GM18498 (cell line): ENCODE results near the gene ZNF814.
"Not testable (repeated sequence)": the region's sequence is repeated elsewhere in the genome, so short reads cannot be mapped to it uniquely, and the experiment has no call there.

Source experiments
- ATAC-seq: cut with Tn5 transposase; IDR thresholded peaks from one replicate; pipeline ENCODE4 v1.9.1; 2021; ENCODE audit warnings: mild to moderate bottlenecking, moderate library complexity; ENCODE audit not compliant: unreplicated experiment

The ZNF814 gene

GRCh38 chr19:57867868-57868492, 20.9 kb downstream of the ZNF814 start:
- ATAC-seq: no peak

- ATAC-seq: not testable (repeated sequence)
Observed at GRCh38 chr19:57862351-57862750, 26.5 kb downstream of the ZNF814 start.

- not testable (repeated sequence) for ATAC-seq
Observed at GRCh38 chr19:57854117-57854516, 34.7 kb downstream of the ZNF814 start.

GRCh38 chr19:57851812-57852603, 36.8 kb downstream of the ZNF814 start:
- not testable (repeated sequence) for ATAC-seq

- no peak for ATAC-seq
Observed at GRCh38 chr19:57850553-57851017, 38.3 kb downstream of the ZNF814 start.

GRCh38 chr19:57849666-57850473, 39.0 kb downstream of the ZNF814 start, which contains the start of gene ZNF587:
Gene ZNF587, plus strand, starts transcription at chr19:57849859. Its CDS starts 180 bp downstream, at chr19:57850039.
- ATAC-seq: peak; percentile 97

- ATAC-seq: peak; percentile 30
Observed at GRCh38 chr19:57849162-57849665, 39.6 kb downstream of the ZNF814 start.

- not testable (repeated sequence) for ATAC-seq
Observed at GRCh38 chr19:57847164-57847563, 41.7 kb downstream of the ZNF814 start.

- no peak for ATAC-seq
Observed at GRCh38 chr19:57841122-57841763, 47.6 kb downstream of the ZNF814 start.

- ATAC-seq: not testable (repeated sequence)
Observed at GRCh38 chr19:57838622-57839191, 50.1 kb downstream of the ZNF814 start.

GRCh38 chr19:57836991-57837390, 51.8 kb downstream of the ZNF814 start:
- not testable (repeated sequence) for ATAC-seq

- ATAC-seq: no peak
Observed at GRCh38 chr19:57830071-57830602, 58.7 kb downstream of the ZNF814 start, which contains the start of gene ZNF587B. Gene ZNF587B, plus strand, starts transcription at chr19:57830299. Its CDS starts 230 bp downstream, at chr19:57830529.

GRCh38 chr19:57829316-57829715, 59.5 kb downstream of the ZNF814 start:
- ATAC-seq: no peak

- no peak for ATAC-seq
Observed at GRCh38 chr19:57825511-57825910, 63.3 kb downstream of the ZNF814 start.

- not testable (repeated sequence) for ATAC-seq
Observed at GRCh38 chr19:57823608-57824007, 65.2 kb downstream of the ZNF814 start.

- not testable (repeated sequence) for ATAC-seq
Observed at GRCh38 chr19:57823155-57823554, 65.7 kb downstream of the ZNF814 start.

GRCh38 chr19:57821501-57821900, 67.3 kb downstream of the ZNF814 start:
- ATAC-seq: not testable (repeated sequence)

GRCh38 chr19:57821095-57821494, 67.7 kb downstream of the ZNF814 start:
- not testable (repeated sequence) for ATAC-seq

- ATAC-seq: no peak
Observed at GRCh38 chr19:57820599-57820998, 68.2 kb downstream of the ZNF814 start.
